COR-L47 (cell line): Measurements from ENCODE around the gene PALLD.
A peak's percentile ranks its signal among the peaks of the same experiment; 100 is the strongest.
"Not testable (repeated sequence)": the region's sequence is repeated elsewhere in the genome, so short reads cannot be mapped to it uniquely, and the experiment has no call there.

Experiments used
- DNase-seq: peaks from one replicate; lab custom pipeline; 2025; lab: John Stamatoyannopoulos, UW

Gene PALLD

DNA sequence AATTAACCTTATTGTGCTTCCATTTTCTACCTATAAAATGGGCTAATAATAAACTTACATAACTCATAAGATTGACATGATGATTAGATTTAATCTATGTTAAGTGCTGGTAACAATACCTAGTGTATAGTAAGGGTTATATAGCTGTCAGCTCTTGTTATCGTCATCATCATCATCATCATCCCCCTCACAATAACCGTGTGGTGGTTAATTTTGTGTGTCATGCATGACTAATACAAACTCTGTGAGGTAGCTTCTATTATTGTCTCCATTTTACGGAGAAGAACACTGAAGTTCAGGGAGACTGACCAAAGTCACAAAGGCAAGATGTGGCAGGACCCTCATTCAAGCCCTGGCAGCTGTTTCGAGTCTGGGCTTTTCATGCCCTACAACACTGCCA, 211.3 kb downstream of the PALLD start:
- no peak for DNase-seq

DNA sequence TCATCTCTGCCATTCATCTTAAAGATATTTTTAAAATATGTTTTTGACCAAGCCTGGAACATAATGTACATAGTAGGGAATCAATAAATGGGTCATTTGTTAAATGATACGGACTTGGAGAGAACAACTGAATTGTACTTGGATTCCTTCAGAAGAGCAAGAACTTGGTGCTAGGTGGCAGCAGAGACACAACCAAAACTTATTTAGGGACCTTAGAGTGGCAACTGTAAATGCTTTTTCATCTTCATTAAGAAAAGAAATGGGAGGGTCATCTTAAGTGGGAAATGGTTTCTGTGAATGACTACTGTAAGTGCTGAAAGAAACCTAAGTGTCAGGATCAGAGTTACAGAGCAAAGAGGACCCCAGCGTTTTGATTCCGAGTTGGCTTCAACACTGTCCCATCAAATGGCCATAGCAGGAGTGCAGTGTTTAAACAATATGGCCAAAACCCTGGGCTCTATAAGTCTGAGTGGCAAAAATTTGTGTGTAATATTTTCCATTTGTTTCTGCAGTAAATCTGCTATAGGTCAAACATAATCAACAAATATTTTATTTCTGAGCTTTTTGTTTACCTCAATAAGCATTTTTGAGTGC, 213.6 kb downstream of the PALLD start:
- peak; percentile 9 for DNase-seq

DNA sequence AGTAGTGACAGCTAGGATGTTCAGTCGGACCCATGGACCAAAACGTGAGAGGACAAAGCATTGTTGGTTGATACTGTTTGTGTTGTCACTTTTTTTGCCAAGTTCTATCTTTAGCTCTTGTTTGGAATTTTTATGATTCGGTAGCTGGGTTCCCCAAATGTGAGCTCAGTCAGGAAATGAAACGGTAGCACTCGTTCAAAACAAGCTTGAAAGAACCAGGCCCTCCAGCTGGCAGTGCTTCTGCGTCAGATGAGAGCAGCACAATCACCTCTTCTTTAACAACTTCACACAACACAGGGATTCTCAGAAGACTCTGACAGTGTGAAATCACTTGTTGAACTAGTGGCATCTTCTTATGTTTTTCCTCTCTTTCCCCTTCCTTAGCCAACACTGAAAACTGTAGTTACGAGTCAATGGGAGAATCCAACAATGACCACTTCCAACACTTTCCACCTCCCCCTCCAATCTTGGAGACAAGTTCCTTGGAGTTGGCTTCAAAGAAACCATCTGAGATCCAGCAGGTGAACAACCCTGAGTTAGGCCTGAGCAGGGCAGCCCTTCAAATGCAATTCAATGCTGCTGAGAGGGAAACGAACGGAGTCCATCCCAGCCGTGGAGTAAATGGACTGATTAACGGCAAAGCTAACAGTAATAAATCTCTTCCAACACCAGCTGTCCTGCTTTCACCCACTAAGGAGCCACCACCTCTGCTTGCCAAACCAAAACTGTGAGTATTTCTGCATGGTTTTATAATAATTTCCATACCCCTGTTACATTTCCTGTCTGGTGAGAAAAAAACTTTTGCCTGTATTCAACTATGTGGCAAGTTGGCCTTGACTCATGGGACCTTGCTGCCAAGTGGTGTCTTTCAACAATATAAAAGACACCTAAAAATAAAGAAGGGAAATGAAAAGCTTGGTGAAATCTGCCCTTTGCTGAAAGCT, 214.6 kb downstream of the PALLD start:
- no peak for DNase-seq

DNA sequence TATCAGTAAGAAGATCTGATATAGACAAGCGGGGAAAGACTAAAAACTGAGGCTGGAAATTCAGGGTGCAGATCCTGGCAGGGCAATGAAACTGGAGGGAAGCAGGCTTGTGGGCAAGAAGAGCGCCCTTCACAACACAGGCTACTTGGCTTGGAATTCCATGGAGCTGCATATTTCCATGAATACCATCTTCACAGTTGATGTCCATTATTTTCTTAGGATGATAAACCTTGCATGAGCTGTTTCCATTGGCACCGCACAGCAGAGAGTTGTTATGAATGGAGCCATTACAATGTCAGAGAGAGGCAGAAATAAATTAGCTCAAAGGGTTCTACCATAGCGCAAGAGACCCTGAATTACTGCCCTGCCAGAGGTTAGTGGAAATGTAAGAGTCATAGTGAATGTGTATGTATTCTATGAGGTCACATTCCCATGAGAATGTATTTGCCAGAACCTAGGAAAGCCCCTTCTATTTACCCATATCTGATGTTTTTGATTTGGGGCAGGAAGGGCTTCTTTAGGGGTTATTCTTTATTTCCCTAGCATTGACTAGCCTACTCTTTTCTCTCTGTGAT, 215.6 kb downstream of the PALLD start:
- DNase-seq: no peak

DNA sequence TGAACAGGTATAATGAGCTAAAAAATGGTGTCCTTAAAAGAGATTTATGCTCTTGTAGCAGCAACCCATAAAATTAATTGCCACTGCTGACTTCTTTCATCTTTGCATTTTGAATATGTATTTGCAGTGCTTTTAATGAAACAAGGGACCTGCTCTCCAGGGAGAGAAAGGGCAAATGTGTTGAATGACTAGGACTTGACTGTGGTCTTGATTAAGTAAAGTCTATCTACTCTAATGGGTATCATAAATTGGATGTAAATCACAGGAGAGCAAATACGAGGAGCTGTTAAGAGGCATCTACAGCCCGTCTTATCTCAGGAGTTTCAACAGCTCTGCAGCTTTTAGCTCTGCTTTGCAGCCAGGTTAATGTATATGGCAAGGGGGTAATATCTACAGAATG, 216.4 kb downstream of the PALLD start:
- DNase-seq: no peak

DNA sequence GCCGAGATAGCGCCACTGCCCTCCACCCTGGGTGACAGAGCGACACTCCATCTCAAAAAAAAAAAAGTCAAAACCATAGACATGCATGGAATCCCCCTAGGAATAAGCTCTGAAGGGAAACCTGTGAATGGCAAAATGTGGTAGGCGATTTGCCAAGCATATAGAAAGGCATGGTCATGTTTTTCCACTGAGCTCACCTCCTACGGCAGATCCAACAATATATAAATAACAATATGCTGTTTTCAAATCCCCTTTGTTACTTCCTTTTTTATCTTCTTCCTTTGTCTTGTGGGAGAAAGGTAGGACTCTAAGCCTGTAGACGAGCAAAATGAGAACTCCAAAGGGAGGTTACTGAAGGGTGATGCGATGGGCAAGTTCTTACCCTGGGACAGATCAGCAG, 219.0 kb downstream of the PALLD start:
- DNase-seq: no peak

DNA sequence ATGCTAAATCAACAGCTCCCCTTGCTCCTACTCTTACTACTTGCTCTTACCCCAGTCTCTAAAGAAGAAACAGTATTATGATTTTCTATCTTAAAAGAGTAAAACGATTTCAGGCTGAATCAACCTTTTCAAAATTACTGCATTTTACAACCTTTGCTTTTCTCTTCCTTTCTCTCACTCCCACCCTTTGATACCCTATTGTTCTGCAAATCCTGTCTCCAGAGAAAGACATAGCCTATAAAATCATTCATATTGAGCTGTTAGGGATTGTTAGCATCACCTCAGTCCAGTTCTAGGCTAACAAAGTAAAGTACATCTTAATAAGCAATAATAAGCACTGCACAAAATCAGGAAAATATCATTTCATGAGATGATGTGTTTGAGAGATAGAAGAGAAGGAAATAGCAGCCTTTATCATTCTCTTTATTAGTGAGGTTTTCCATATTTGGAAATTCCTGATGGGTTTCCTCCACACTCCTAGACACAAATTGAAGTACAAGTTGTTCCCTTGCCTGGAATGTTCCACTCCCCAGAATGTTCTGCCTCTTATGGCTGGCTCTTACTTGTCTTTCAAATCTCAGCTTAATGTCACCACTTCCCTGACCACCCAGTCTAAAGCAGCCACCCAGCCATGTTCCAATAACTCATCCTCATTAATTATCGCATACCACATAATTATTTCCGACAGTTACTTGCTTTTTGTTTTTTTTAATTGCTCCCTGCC, 219.7 kb downstream of the PALLD start:
- no peak for DNase-seq

DNA sequence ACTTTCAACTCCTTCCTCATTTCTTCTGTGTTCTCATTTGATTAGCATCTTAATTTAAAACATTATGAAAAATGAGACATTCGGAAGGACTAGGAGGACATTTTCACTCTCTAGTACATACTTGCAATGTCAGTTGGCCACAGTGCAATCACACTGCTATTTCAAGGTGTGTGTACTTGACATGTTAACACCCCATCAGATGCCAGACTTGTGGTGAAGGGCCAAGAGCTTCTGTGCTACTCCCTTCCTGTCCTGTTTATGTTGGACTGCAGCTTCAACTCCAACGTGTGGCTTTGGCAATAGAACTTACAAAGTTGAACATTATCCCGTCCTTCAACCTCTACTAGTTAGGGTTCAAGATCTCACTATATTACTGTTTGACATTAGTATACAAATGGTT, 221.0 kb downstream of the PALLD start:
- no peak for DNase-seq

DNA sequence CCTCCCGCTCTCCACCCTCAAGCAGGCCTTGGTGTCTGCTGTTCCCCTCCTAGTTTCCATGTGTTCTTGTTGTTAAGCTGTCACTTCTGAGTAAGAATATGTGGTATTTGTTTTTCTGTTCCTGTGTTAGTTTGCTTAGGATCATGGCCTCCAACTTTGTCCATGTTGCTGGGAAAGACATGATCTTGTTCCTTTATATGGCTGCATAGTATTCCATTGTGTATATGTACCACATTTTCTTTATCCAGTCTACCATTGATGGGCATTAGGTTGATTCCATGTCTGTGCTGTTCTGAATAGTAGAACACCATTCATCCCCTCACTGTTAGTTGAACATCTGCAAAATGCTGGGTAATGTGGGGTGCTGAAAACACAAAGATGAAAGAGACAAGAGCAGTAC, 222.9 kb downstream of the PALLD start:
- no peak for DNase-seq

DNA sequence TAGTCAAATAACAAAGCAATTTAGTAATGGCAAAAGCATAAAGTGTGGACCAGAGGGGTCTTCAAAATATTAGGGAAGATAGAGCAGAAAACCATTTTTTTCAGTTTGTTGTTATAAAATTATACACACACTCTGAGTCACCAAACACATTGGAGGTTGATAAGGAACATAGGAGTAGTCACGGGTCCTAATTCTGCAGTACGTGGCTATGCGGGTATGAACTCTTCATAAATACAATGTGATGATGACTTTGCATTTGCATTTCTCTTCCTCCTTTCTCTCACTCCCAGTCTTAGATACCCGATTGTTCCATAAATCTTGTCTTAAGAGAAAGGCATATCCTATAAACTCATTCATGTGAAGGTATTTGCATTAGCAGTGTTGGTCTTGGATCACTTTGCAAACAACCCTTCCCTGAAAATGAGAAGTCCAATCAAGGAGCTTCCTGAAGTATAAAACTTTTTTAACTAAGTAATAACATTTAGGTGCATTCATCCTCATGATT, 223.6 kb downstream of the PALLD start:
- no peak for DNase-seq

DNA sequence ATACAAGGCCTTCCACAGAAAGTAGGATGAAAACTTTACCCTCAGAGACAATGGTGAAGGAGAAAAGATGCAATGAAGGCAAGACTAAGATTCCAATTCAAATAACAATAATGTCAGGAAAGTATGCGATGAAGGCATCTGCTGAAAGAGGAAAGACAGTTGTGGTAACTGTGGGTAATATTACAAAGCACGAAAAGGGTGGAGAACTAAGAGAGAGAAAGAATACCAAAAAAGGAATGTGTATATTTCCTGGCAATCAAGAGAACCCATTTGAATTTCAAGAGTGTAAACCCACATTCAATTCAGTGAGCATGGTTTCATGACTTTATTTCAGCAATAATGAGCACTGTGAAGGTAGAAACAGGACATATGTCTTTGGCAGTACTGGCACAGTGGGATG, 225.5 kb downstream of the PALLD start:
- no peak for DNase-seq

DNA sequence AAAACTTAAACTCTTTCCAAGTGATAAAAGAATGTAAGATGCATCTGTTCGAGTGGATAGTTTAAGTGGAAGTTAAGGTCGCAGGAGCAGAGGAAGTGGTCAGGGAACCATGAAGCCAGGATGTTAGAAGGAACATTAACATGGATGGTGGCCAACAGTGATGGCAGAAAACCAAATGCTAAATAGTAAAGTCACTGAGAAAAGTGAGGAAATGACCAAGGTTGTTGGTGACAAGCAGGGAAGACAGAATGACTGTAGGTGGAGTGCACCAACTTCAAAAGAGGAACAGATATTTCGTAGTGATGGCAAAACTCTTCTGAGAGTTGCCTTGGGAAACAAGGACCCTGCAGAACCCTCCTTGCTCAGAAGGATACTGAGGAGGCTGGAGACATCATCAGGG, 226.2 kb downstream of the PALLD start:
- no peak for DNase-seq

DNA sequence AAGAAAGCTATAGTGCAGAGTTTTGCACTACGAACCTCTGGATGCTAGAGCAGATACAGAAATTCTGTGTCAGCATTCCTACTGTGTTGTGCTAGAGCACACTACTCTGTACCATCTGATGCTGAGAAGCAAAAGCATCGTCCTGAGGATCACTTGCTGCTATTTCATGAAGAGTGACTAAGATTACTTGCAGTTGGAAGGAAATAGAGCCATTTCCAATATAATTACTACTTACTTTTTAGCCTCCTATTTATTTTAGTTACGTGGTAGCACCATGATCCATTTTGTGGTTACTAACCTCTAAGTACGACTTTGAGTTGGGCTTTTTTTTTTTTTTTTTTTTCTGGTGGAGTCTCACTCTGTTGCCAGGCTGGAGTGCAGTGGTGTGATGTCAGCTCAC, 226.7 kb downstream of the PALLD start:
- DNase-seq: no peak

DNA sequence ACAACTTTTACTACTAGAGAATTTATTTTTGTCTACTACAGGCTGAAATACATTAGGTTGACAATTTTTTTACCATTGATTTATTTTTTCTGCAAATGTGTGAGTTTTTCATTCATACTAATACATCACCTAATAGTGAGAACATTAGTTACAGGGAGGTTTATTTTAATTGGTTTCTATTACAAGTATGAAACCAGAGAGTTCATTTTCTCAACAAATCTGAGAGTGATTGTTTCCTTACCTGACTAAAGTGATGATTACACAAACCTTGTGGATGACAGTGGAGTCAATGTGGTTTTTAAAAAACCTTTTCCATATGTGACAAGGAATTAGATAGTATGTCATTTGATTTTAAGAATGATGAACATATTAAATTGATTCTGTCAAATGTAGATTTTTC, 227.4 kb downstream of the PALLD start:
- DNase-seq: no peak

DNA sequence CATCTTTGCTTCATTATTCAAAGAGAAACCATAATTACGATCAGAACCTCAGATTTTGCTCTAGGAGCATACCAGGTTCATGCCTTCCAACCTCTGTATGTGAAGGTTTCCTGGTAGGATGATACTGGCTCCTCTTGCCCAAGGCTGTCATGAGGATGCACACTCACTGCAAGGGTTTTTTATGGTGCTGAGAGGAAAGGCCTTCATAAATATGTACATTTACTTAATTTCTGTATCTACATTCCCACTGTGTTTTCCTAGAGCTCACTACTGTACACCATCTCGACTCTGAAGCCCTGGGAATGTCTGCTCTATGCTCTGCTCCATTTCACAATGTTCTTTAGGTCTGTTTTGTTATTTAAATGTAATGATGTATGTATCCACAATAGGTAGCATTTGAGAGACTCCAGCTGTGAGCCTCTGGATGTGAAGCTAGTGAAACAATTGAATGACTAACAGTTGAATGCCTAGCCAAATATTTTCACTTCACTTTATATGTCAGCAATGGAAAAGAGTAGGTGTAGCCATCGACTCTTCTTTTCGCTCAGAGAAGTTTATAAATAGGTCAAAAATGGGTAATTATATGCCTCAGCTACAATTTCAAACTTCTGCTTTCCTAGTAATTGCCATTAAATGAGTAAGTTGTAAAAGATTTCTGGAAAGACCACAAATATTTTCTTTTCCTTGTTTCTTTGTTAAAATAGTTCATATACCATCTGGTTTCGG, 228.0 kb downstream of the PALLD start:
- DNase-seq: no peak

DNA sequence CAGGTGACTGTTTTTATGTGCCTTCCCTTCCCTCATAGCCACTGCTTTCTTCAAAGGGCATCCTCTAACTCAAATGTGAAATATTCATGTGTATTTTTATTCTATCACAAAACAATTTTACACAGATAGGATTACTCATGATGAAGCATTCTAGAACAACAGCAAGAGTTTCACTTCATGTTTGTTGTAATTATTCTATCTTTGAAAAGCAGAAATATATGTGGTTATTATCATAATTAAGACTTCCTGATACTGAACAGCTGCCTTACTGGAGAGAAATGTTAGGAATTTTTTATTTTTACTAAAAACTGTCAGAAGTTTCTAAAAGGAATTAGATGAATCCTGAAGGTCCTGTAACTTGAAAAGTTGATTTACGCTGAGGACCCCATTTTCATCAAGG, 229.1 kb downstream of the PALLD start:
- DNase-seq: no peak

DNA sequence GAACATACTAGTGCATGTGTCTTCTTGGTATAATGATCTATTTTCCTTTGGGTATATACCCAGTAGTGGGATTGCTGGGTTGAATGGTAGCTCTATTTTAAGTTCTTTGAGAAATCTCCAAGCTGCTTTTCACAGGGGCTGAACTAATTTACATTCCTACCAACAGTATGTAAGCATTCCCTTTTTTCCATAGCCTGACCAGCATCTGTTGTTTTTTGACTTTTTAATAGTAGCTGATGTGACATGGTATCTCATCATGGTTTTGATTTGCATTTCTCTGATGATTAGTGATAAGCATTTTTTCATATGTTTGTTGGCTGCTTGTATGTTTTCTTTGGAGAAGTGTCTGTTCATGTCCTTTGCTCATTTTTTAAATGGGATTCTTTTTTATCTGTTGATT, 230.3 kb downstream of the PALLD start:
- not testable (repeated sequence) for DNase-seq

DNA sequence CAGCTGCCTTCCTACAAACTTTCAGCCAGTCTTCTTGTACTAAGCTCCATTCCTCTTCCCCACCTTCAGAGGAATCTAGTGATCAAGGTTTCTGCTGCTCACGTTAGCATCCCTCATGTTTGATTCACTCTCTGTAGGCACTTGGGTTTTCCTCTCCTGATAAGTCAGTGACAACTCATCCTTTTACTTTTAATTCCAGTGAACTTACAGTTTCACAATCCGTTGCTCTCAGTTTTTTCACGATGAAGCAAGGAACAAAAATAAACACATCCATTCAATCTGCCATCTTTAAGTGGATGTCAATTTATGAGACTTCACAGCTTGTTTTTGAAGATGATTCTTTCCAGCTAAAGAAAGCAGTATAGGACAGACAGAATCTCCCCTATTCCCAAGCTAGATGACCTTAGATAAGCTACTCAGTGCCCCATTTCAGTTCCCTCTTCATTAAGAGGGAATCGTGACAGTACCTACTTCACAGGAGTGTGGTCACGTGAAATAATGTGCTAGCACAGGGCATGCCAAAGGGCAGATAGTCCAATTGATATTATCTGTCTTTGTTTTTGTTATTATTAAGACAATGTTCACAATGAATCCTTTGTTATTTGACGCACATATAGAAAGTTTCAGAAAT, 234.3 kb downstream of the PALLD start:
- no peak for DNase-seq

DNA sequence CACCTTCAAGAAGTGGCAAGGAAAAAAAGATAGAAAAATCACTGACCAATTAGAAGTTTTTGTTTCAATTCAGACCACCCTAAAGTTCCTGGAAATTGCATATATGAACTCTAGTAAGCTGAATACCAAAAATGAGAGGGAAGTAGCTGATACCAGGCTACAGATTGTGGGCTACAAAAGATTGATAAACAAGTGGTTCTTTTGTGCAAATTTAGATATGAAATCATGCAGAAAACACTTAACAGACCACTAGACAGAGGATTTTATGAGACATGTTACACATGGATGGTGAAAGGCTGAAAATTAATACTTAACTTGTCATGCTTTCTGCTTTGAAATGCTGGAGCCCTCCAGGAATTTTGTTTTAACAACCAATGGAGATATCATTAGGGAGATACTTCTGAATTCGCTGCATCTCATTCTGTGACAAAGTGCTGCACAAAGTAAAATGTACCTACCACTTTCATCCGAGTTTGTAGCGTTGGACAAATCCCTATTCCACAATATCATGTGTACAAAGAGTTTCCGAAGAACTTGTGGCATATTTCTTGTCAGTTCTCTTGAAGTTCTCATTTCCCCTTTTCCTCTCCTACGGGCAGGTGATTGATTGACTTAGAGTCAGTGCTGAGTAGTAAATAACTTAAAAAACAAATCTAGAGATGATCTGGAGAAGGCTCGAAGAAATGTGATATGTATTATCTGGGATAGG, 235.0 kb downstream of the PALLD start:
- DNase-seq: no peak

DNA sequence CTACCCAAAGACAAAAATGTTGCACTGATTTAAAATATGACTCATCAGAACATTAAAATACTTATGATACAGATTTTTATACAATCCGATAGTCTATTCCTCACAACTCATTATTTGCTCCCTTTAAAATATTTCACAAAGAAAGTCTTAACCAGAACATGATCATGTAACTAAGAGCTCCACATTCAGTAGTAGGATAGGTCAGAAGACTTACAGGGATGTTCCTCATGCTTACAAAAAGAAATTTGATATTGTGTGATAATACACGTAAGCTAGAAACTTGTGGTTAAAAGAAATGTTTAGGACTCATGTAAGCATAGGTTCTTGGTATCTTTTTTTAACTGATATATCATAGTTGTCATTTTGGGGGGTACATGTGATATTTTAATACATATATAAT, 235.9 kb downstream of the PALLD start:
- DNase-seq: no peak
